ENCODE data around the gene EPG5.

GRCh38 chr18:45863469-45863868, 103.7 kb downstream of the EPG5 start:
- no peak for TF ChIP-seq CTCF (IDR thresholded peaks at IDR 0.05)
- TF ChIP-seq POLR2AphosphoS5 (IDR thresholded peaks at IDR 0.05): no peak
- no peak for TF ChIP-seq POLR2A (IDR thresholded peaks at IDR 0.05)
- no peak for TF ChIP-seq EP300 (IDR thresholded peaks at IDR 0.05; ENCODE audit: low read depth)
